ENCODE results near the gene REL. TPM values are rescaled to one million over a fixed set of nuclear protein-coding genes. Genes with fewer than 3 reads are reported as not detected.
A peak's percentile ranks its signal among the peaks of the same experiment; 100 is the strongest.

REL gene
- total and polyA plus RNA-seq, 8 donors: 0.60 to 74.1 (median 4.4) TPM

- intact Hi-C loops (cut with DNase I; ENCODE audit: low total_unique reads): no loop called here
- Histone ChIP-seq H3K9me3 (no peaks in the 10 kb centered on the region), H3K36me3 (no peaks in the 10 kb centered on the region), H3K27ac (peak overlapping the region in 3 of 5 donors; percentile 16 to 36 (median 18)), H3K27me3 (no peaks in the 10 kb centered on the region), H3K4me1 (peaks cover 0 to 27% (median 16%) of the 10 kb centered on the region in 4 donors), H3K4me3 (no peak overlapping the region)
- TF ChIP-seq EP300 (IDR thresholded peaks at IDR 0.05) (no peak), POLR2A (IDR thresholded peaks at IDR 0.05) (no peak), CTCF (IDR thresholded peaks at IDR 0.05) (no peak), POLR2AphosphoS5 (IDR thresholded peaks at IDR 0.05) (no peak)
- DNase-seq: peak in 1 of 2 donors; percentile 56
These were observed 84.1 kb downstream of the REL start for GRCh38 chr2:60965499-60965785.

GRCh38 chr2:60966507-60967405, 85.4 kb downstream of the REL start:
- TF ChIP-seq POLR2AphosphoS5 (IDR thresholded peaks at IDR 0.05) (no peak), POLR2A (IDR thresholded peaks at IDR 0.05) (no peak), EP300 (IDR thresholded peaks at IDR 0.05) (no peak), CTCF (IDR thresholded peaks at IDR 0.05) (no peak)
- H3K36me3 ChIP-seq: no peaks in the 10 kb centered on the region
- no peak overlapping the region for H3K27ac ChIP-seq
- no peaks in the 10 kb centered on the region for H3K27me3 ChIP-seq
- intact Hi-C loops (cut with DNase I; ENCODE audit: low total_unique reads): no loop called here
- H3K4me1 ChIP-seq: peaks cover 0 to 27% (median 13%) of the 10 kb centered on the region in 4 donors
- no peak overlapping the region for H3K4me3 ChIP-seq
- 58 to 80% (median 80%) methylated on average over 1 of the region's 1 CpG for WGBS, 5 donors
- no peak for DNase-seq
- H3K9me3 ChIP-seq: no peaks in the 10 kb centered on the region

- Histone ChIP-seq H3K4me3 (no peak overlapping the region), H3K36me3 (peaks cover 0 to 5% (median 0%) of the 10 kb centered on the region in 4 donors), H3K27ac (no peak overlapping the region), H3K9me3 (no peaks in the 10 kb centered on the region), H3K27me3 (no peaks in the 10 kb centered on the region), H3K4me1 (peaks cover 0 to 7% (median 0%) of the 10 kb centered on the region in 4 donors)
- no peak for TF ChIP-seq POLR2AphosphoS5 (IDR thresholded peaks at IDR 0.05)
- TF ChIP-seq EP300 (IDR thresholded peaks at IDR 0.05): no peak
- no peak for DNase-seq
- intact Hi-C loops (cut with DNase I; ENCODE audit: low total_unique reads): no loop called here
- 92 to 96% (median 95%) methylated on average over 26 to 32 of the region's 32 CpGs for WGBS, 5 donors
These were observed 91.7 kb downstream of the REL start for GRCh38 chr2:60972889-60973656.

- peaks cover 0 to 5% (median 0%) of the 10 kb centered on the region in 4 donors for H3K36me3 ChIP-seq
- H3K27ac ChIP-seq: no peak overlapping the region
- no peak overlapping the region for H3K4me3 ChIP-seq
- 77 to 93% (median 85%) methylated on average over 4 to 5 of the region's 5 CpGs for WGBS, 5 donors
- TF ChIP-seq EP300 (IDR thresholded peaks at IDR 0.05): no peak
- no peak for TF ChIP-seq POLR2AphosphoS5 (IDR thresholded peaks at IDR 0.05)
- TF ChIP-seq POLR2A (IDR thresholded peaks at IDR 0.05): no peak
- no peak for TF ChIP-seq CTCF (IDR thresholded peaks at IDR 0.05)
- H3K4me1 ChIP-seq: peaks cover 0 to 7% (median 0%) of the 10 kb centered on the region in 4 donors
- intact Hi-C loops (cut with DNase I; ENCODE audit: low total_unique reads): no loop called here
- H3K9me3 ChIP-seq: no peaks in the 10 kb centered on the region
- no peak for DNase-seq
- H3K27me3 ChIP-seq: no peaks in the 10 kb centered on the region
These were observed 92.3 kb downstream of the REL start for GRCh38 chr2:60973705-60974104.

Data from stomach (tissue), 9 donors.